GM21723 (cell line): ENCODE data around the gene PTGDR.
A peak's percentile ranks its signal among the peaks of the same experiment; 100 is the strongest.

ENCODE experiments used
- ATAC-seq: cut with Tn5 transposase; IDR thresholded peaks from one replicate; pipeline ENCODE4 v1.9.1; 2021; ENCODE audit warnings: mild to moderate bottlenecking, moderate library complexity; ENCODE audit not compliant: unreplicated experiment

The PTGDR gene

GRCh38 chr14:52307905-52308304 is 40.4 kb downstream of the PTGDR start:
- no peak for ATAC-seq

GRCh38 chr14:52310541-52310940 is 43.0 kb downstream of the PTGDR start:
- ATAC-seq: no peak

- no peak for ATAC-seq
These were observed 45.4 kb downstream of the PTGDR start for GRCh38 chr14:52312931-52313355.

- no peak for ATAC-seq
These were observed 46.0 kb downstream of the PTGDR start for GRCh38 chr14:52313462-52313861.

GRCh38 chr14:52313903-52314594 is 46.6 kb downstream of the PTGDR start, which contains the start of gene PTGER2:
Gene PTGER2, plus strand, starts transcription at chr14:52314312. Its CDS starts 237 bp downstream, at chr14:52314549.
- ATAC-seq: peak; percentile 46

GRCh38 chr14:52314595-52315354 is 47.3 kb downstream of the PTGDR start:
- ATAC-seq: peak; percentile 38

GRCh38 chr14:52315355-52315718 is 47.8 kb downstream of the PTGDR start:
- peak; percentile 4 for ATAC-seq

GRCh38 chr14:52318062-52318461 is 50.6 kb downstream of the PTGDR start:
- no peak for ATAC-seq

- ATAC-seq: no peak
These were observed 51.5 kb downstream of the PTGDR start for GRCh38 chr14:52318826-52319645.

GRCh38 chr14:52319919-52320318 is 52.4 kb downstream of the PTGDR start:
- no peak for ATAC-seq

- peak; percentile 96 for ATAC-seq
These were observed 57.6 kb downstream of the PTGDR start for GRCh38 chr14:52325126-52325525.

GRCh38 chr14:52325630-52326029 is 58.1 kb downstream of the PTGDR start:
- ATAC-seq: no peak
